HG02571 (cell line): ENCODE results near the gene SLC19A1.

Source experiments
- ATAC-seq: cut with Tn5 transposase; IDR thresholded peaks from one replicate; pipeline ENCODE4 v1.9.1; 2021; ENCODE audit warnings: mild to moderate bottlenecking, moderate library complexity; ENCODE audit not compliant: unreplicated experiment

The SLC19A1 gene

GRCh38 chr21:45472445-45473365 lies 69.5 kb downstream of the SLC19A1 start:
- no peak for ATAC-seq

GRCh38 chr21:45471525-45472221 lies 70.6 kb downstream of the SLC19A1 start:
- ATAC-seq, result no peak

GRCh38 chr21:45470773-45471524 lies 71.3 kb downstream of the SLC19A1 start:
- ATAC-seq, result no peak

GRCh38 chr21:45470087-45470515 lies 72.1 kb downstream of the SLC19A1 start:
- no peak for ATAC-seq

- ATAC-seq, result no peak
Observed at GRCh38 chr21:45469273-45470086, 72.8 kb downstream of the SLC19A1 start.

- no peak for ATAC-seq
Observed at GRCh38 chr21:45468971-45469272, 73.3 kb downstream of the SLC19A1 start.

GRCh38 chr21:45468051-45468970 lies 73.9 kb downstream of the SLC19A1 start:
- ATAC-seq, result no peak

- no peak for ATAC-seq
Observed at GRCh38 chr21:45467221-45467779, 74.9 kb downstream of the SLC19A1 start.

GRCh38 chr21:45466330-45467220 lies 75.7 kb downstream of the SLC19A1 start:
- ATAC-seq, result no peak

GRCh38 chr21:45465611-45466329 lies 76.5 kb downstream of the SLC19A1 start:
- ATAC-seq, result no peak

GRCh38 chr21:45465105-45465504 lies 77.1 kb downstream of the SLC19A1 start:
- ATAC-seq, result no peak

- ATAC-seq, result no peak
Observed at GRCh38 chr21:45464309-45464708, 77.9 kb downstream of the SLC19A1 start.

- no peak for ATAC-seq
Observed at GRCh38 chr21:45463871-45464270, 78.4 kb downstream of the SLC19A1 start.

- no peak for ATAC-seq
Observed at GRCh38 chr21:45461806-45462341, 80.4 kb downstream of the SLC19A1 start.

- no peak for ATAC-seq
Observed at GRCh38 chr21:45461369-45461750, 80.9 kb downstream of the SLC19A1 start.

- no peak for ATAC-seq
Observed at GRCh38 chr21:45460611-45461368, 81.5 kb downstream of the SLC19A1 start.
